C4-2B (cell line): ENCODE measurements around the gene POMT1.

Experiments
- CTCF ChIP-seq: fragments of 450-650 bp; conservative IDR thresholded peaks from 2 replicates; pipeline ENCODE4 v1.5.1; 2017; ENCODE audit warnings: mild to moderate bottlenecking
- ZFX ChIP-seq: fragments of 450-650 bp; IDR thresholded peaks from 2 replicates; pipeline ENCODE4 v1.6.1; 2017

DNA sequence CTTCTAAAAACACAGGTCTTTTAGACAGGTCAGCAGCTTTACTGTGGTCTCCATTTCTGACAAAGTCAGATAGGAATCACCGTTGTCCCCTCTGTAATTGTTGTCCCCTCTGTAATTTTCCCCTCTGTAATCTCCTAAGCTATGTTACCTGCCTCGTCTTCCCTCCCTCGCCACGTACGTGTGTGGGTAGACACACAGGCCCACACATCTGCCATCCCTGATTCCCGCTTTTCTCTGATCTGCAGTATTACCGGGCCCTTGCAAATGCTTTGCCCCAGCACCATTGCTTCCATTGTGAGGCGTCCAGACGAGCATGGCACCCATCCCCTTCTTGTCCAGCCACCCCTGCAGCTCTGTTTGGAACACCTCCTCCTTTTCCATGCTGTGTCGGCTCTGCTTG lies 45.0 kb upstream of the POMT1 start:
- TF ChIP-seq CTCF (no peak), ZFX (no peak)
